GM12891 (cell line): ENCODE results near the gene SDK1.

Source experiments
- PAX5 ChIP-seq: IDR thresholded peaks from 2 replicates; pipeline ENCODE4 v1.6.1; 2011; ENCODE audit warnings: low read length, moderate library complexity, mild to moderate bottlenecking; ENCODE audit not compliant: insufficient read depth, severe bottlenecking
- POLR2A ChIP-seq: IDR thresholded peaks from 2 replicates; pipeline ENCODE4 v1.6.1; 2011; ENCODE audit warnings: low read depth, low read length, control low read depth
- POLR2AphosphoS5 ChIP-seq: IDR thresholded peaks from 2 replicates; pipeline ENCODE4 v1.6.1; 2011; ENCODE audit warnings: low read depth, low read length, control low read depth
- POU2F2 ChIP-seq: IDR thresholded peaks from 2 replicates; pipeline ENCODE4 v1.6.1; 2011; ENCODE audit warnings: low read depth, mild to moderate bottlenecking, control low read depth, low read length, moderate library complexity
- SPI1 ChIP-seq: IDR thresholded peaks from 2 replicates; pipeline ENCODE4 v1.6.1; 2011; ENCODE audit warnings: low read depth, low read length, control low read depth
- TAF1 ChIP-seq: IDR thresholded peaks from 2 replicates; pipeline ENCODE4 v1.6.1; 2011; ENCODE audit warnings: low read depth, low read length, control low read depth

DNA sequence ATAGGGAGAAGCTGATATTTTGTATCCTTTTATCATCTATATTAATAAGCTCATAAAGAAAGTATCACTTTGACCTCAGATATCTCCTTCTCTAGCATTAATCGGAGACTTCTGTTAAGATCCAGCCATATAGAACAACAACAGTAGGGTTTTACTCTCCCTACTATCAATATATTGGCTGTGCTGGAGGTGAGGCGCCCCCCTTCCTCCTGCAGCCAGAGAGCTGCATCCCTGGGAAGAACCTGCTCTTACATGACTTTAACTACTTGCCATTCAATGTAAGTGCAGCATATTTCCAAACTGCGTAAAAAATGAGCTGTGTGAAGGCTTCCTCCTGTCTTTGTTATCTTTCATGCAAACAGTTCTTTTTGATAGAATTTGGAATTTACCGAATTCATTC, 247.8 kb downstream of the SDK1 start:
- TF ChIP-seq POLR2A (no peak), POLR2AphosphoS5 (no peak), PAX5 (no peak), TAF1 (no peak), SPI1 (no peak), POU2F2 (no peak)
